Astrocyte (in vitro differentiated cells and primary cell): ENCODE results near the gene BLTP3B. TPM values are rescaled to one million over a fixed set of nuclear protein-coding genes. Genes with fewer than 3 reads are reported as not detected.

Source experiments
- DNase-seq: peaks from one replicate; pipeline ENCODE4 v3.0.0-alpha.2; 2010; ENCODE audit warnings: low read depth
- FAIRE-seq: peaks from 2 replicates; lab custom pipeline; 2011; peaks lifted over from hg19 to GRCh38; lab: Jason Lieb, UNC
- H2AFZ ChIP-seq: 2 replicates; pipeline ENCODE4 v1.6.0; 2012; ENCODE audit warnings: low read depth, low read length, inconsistent platforms
- H3K27ac ChIP-seq: 2 replicates; pipeline ENCODE4 v1.5.1; 2011; ENCODE audit warnings: low read depth, low read length, inconsistent platforms
- H3K27me3 ChIP-seq: 2 replicates; pipeline ENCODE4 v1.6.0; 2011; ENCODE audit warnings: low read length, inconsistent platforms; ENCODE audit not compliant: insufficient read depth
- H3K36me3 ChIP-seq: 2 replicates; pipeline ENCODE4 v1.5.1; 2011; ENCODE audit warnings: low read length, inconsistent platforms; ENCODE audit not compliant: insufficient read depth
- H3K4me1 ChIP-seq: 2 replicates; pipeline ENCODE4 v1.5.1; 2011; ENCODE audit warnings: low read length, inconsistent platforms; ENCODE audit not compliant: insufficient read depth
- H3K4me2 ChIP-seq: 2 replicates; pipeline ENCODE4 v1.6.0; 2012; ENCODE audit warnings: low read length, inconsistent platforms
- H3K4me3 ChIP-seq: 2 replicates; pipeline ENCODE4 v1.5.1; 2011; ENCODE audit warnings: low read depth, mild to moderate bottlenecking, low read length, inconsistent platforms; ENCODE audit not compliant: insufficient read depth
- H3K79me2 ChIP-seq: 2 replicates; pipeline ENCODE4 v1.6.0; 2012; ENCODE audit warnings: mild to moderate bottlenecking, low read length, inconsistent platforms; ENCODE audit not compliant: insufficient read depth
- H3K9ac ChIP-seq: 2 replicates; pipeline ENCODE4 v1.6.0; 2012; ENCODE audit warnings: mild to moderate bottlenecking, low read length, inconsistent platforms
- H3K9me3 ChIP-seq: 2 replicates; pipeline ENCODE4 v1.5.1; 2012; ENCODE audit warnings: low read depth, mild to moderate bottlenecking, low read length, inconsistent platforms; ENCODE audit not compliant: insufficient read depth
- H4K20me1 ChIP-seq: 2 replicates; pipeline ENCODE4 v1.6.0; 2012; ENCODE audit warnings: low read length, inconsistent platforms; ENCODE audit not compliant: insufficient read depth
- H3K27ac Mint-ChIP-seq: one replicate; pipeline ENCODE4 v1.8.0; 2021; ENCODE audit warnings: mild to moderate bottlenecking, mixed read lengths; ENCODE audit not compliant: unreplicated experiment
- H3K27me3 Mint-ChIP-seq: one replicate; pipeline ENCODE4 v1.8.0; 2021; ENCODE audit warnings: low read depth, mixed read lengths; ENCODE audit not compliant: unreplicated experiment
- H3K36me3 Mint-ChIP-seq: one replicate; pipeline ENCODE4 v1.8.0; 2021; ENCODE audit warnings: low read depth, mixed read lengths; ENCODE audit not compliant: unreplicated experiment
- H3K4me1 Mint-ChIP-seq: one replicate; pipeline ENCODE4 v1.8.0; 2021; ENCODE audit warnings: low read depth, mixed read lengths; ENCODE audit not compliant: unreplicated experiment
- H3K4me3 Mint-ChIP-seq: one replicate; pipeline ENCODE4 v1.8.0; 2021; ENCODE audit warnings: mild to moderate bottlenecking, moderate library complexity, mixed read lengths; ENCODE audit not compliant: unreplicated experiment
- H3K9me3 Mint-ChIP-seq: one replicate; pipeline ENCODE4 v1.8.0; 2021; ENCODE audit warnings: mild to moderate bottlenecking, mixed read lengths; ENCODE audit not compliant: unreplicated experiment
- EZH2 ChIP-seq: IDR thresholded peaks from 2 replicates; pipeline ENCODE4 v1.6.1; 2012; ENCODE audit warnings: mild to moderate bottlenecking, low read length, inconsistent platforms; ENCODE audit not compliant: insufficient read depth
- total RNA-seq: library from RNA; stranded (reverse); gene quantifications from 2 replicates; pipeline ENCODE4 v1.2.1, GENCODE V29; 2021
- TF ChIP-seq, protein P1 (sequence below): IDR thresholded peaks from 2 replicates; pipeline ENCODE4 v1.5.1; 2011; ENCODE audit warnings: low read depth, mild to moderate bottlenecking, inconsistent platforms, low read length, moderate library complexity; ENCODE audit not compliant: insufficient read depth

BLTP3B gene
- total RNA-seq, 1 donor from 2014 or later, result 13.3 TPM

GRCh38 chr12:100164153-100164704, 21.6 kb upstream of the BLTP3B start:
- Histone ChIP-seq H3K27ac (no peak overlapping the region), H3K4me2 (peak overlapping the region; percentile 80), H3K27me3 (no peaks in the 10 kb centered on the region), H3K4me1 (no peaks in the 10 kb centered on the region), H3K9ac (no peak overlapping the region), H3K9me3 (no peaks in the 10 kb centered on the region), H4K20me1 (no peaks in the 10 kb centered on the region), H3K79me2 (no peaks in the 10 kb centered on the region), H3K4me3 (peak overlapping the region; percentile 35), H2AFZ (peak overlapping the region; percentile 77), H3K36me3 (no peaks in the 10 kb centered on the region)
- TF ChIP-seq, protein P1, sequence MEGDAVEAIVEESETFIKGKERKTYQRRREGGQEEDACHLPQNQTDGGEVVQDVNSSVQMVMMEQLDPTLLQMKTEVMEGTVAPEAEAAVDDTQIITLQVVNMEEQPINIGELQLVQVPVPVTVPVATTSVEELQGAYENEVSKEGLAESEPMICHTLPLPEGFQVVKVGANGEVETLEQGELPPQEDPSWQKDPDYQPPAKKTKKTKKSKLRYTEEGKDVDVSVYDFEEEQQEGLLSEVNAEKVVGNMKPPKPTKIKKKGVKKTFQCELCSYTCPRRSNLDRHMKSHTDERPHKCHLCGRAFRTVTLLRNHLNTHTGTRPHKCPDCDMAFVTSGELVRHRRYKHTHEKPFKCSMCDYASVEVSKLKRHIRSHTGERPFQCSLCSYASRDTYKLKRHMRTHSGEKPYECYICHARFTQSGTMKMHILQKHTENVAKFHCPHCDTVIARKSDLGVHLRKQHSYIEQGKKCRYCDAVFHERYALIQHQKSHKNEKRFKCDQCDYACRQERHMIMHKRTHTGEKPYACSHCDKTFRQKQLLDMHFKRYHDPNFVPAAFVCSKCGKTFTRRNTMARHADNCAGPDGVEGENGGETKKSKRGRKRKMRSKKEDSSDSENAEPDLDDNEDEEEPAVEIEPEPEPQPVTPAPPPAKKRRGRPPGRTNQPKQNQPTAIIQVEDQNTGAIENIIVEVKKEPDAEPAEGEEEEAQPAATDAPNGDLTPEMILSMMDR, result no peak
- TF ChIP-seq EZH2, result no peak
- Mint-ChIP-seq H3K27me3 (peaks cover 5% of the 10 kb centered on the region), H3K4me1 (no peaks in the 10 kb centered on the region), H3K9me3 (peaks cover 4% of the 10 kb centered on the region), H3K27ac (no peak overlapping the region), H3K4me3 (peak overlapping the region; percentile 84), H3K36me3 (no peaks in the 10 kb centered on the region)
- no peak for DNase-seq
- no peak for FAIRE-seq

GRCh38 chr12:100163416-100164152, 20.9 kb upstream of the BLTP3B start:
- no peak for FAIRE-seq
- H3K36me3 ChIP-seq, result no peaks in the 10 kb centered on the region
- Mint-ChIP-seq H3K4me1 (no peaks in the 10 kb centered on the region), H3K27ac (peak overlapping the region; percentile 34), H3K27me3 (peaks cover 3% of the 10 kb centered on the region), H3K36me3 (no peaks in the 10 kb centered on the region), H3K9me3 (peaks cover 4% of the 10 kb centered on the region), H3K4me3 (peak overlapping the region; percentile 84)
- H3K4me1 ChIP-seq, result no peaks in the 10 kb centered on the region
- H3K79me2 ChIP-seq, result no peaks in the 10 kb centered on the region
- DNase-seq, result peak; percentile 42
- H3K9ac ChIP-seq, result peak overlapping the region; percentile 38
- peak overlapping the region; percentile 80 for H3K4me2 ChIP-seq
- H2AFZ ChIP-seq, result peak overlapping the region; percentile 77
- H3K4me3 ChIP-seq, result peak overlapping the region; percentile 35
- H4K20me1 ChIP-seq, result no peaks in the 10 kb centered on the region
- H3K9me3 ChIP-seq, result no peaks in the 10 kb centered on the region
- TF ChIP-seq, protein P1, result no peak
- TF ChIP-seq EZH2, result no peak
- H3K27ac ChIP-seq, result no peak overlapping the region
- H3K27me3 ChIP-seq, result no peaks in the 10 kb centered on the region
